HEK293T (cell line): ENCODE measurements around the gene CDC42EP3.

ENCODE experiments used
- BHLHE40 ChIP-seq: fragments of 450-650 bp; IDR thresholded peaks from 2 replicates; pipeline ENCODE4 v1.6.1; 2016; ENCODE audit warnings: mild to moderate bottlenecking, moderate library complexity, borderline replicate concordance
- FOXK2 ChIP-seq: fragments of 450-650 bp; IDR thresholded peaks from 2 replicates; pipeline ENCODE4 v1.6.1; 2016; ENCODE audit warnings: mild to moderate bottlenecking
- FOXM1 ChIP-seq: fragments of 450-650 bp; IDR thresholded peaks from 2 replicates; pipeline ENCODE4 v1.6.1; 2017; ENCODE audit warnings: mild to moderate bottlenecking, borderline replicate concordance
- NFRKB ChIP-seq: fragments of 450-650 bp; IDR thresholded peaks from 2 replicates; pipeline ENCODE4 v1.6.1; 2016; ENCODE audit warnings: mild to moderate bottlenecking, moderate library complexity
- PKNOX1 ChIP-seq: fragments of 450-650 bp; IDR thresholded peaks from 2 replicates; pipeline ENCODE4 v1.6.1; 2016
- SP1 ChIP-seq: fragments of 450-650 bp; IDR thresholded peaks from 2 replicates; pipeline ENCODE4 v1.6.1; 2017

DNA sequence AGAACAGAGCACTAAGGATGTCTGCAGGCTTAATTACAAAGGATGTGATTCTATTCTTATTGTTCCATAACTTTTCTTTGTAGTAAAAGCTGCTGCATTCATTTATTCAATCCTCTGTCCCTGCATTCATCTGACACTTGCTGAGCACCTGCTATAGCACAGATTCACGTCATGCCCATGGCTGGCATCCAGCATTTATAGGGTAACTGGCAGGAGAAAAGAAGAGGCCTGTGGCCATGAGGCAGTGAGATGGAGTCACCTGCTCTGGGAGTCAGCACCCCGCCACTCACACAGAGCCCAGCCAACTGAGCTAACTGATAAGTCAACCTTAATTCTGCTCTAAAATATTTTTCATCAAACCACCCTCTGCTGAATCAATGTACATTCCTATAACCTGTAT is 18.3 kb upstream of the CDC42EP3 start:
- TF ChIP-seq NFRKB (no peak), BHLHE40 (no peak), FOXK2 (no peak), PKNOX1 (no peak), SP1 (no peak), FOXM1 (no peak)
